Cortex of kidney (tissue), 1 donor: ENCODE measurements around the gene COX10.
"Not testable (repeated sequence)": the region's sequence is repeated elsewhere in the genome, so short reads cannot be mapped to it uniquely, and the experiment has no call there.

Experiments used
- DNase-seq: peaks from one replicate; lab custom pipeline; 2025; lab: John Stamatoyannopoulos, UW

Gene COX10

GRCh38 chr17:14205380-14205779 lies 136.1 kb downstream of the COX10 start:
- DNase-seq: no peak

- no peak for DNase-seq
Measured at GRCh38 chr17:14205992-14206461, 136.7 kb downstream of the COX10 start.

- no peak for DNase-seq
Measured at GRCh38 chr17:14206891-14207290, 137.6 kb downstream of the COX10 start.

GRCh38 chr17:14207791-14208190 lies 138.5 kb downstream of the COX10 start:
- no peak for DNase-seq

- DNase-seq: no peak
Measured at GRCh38 chr17:14209215-14209614, 139.9 kb downstream of the COX10 start.

- no peak for DNase-seq
Measured at GRCh38 chr17:14211246-14211645, 141.9 kb downstream of the COX10 start.

- DNase-seq: no peak
Measured at GRCh38 chr17:14211801-14212200, 142.5 kb downstream of the COX10 start.

- no peak for DNase-seq
Measured at GRCh38 chr17:14212401-14212800, 143.1 kb downstream of the COX10 start.

- no peak for DNase-seq
Measured at GRCh38 chr17:14214271-14214670, 145.0 kb downstream of the COX10 start.

- no peak for DNase-seq
Measured at GRCh38 chr17:14222611-14223010, 153.3 kb downstream of the COX10 start.

GRCh38 chr17:14225254-14225980 lies 156.1 kb downstream of the COX10 start:
- DNase-seq: no peak

- no peak for DNase-seq
Measured at GRCh38 chr17:14227052-14227451, 157.7 kb downstream of the COX10 start.

GRCh38 chr17:14228903-14229302 lies 159.6 kb downstream of the COX10 start:
- DNase-seq: no peak

GRCh38 chr17:14231187-14231586 lies 161.9 kb downstream of the COX10 start:
- DNase-seq: not testable (repeated sequence)

- not testable (repeated sequence) for DNase-seq
Measured at GRCh38 chr17:14235047-14235446, 165.7 kb downstream of the COX10 start.

- not testable (repeated sequence) for DNase-seq
Measured at GRCh38 chr17:14236032-14236431, 166.7 kb downstream of the COX10 start.

- DNase-seq: not testable (repeated sequence)
Measured at GRCh38 chr17:14236762-14237161, 167.5 kb downstream of the COX10 start, which contains the start of gene CDRT15. CDRT15 (minus strand) TSS chr17:14236862; CDS start chr17:14236833, 29 bp downstream.

- DNase-seq: not testable (repeated sequence)
Measured at GRCh38 chr17:14239271-14239670, 170.0 kb downstream of the COX10 start.

- DNase-seq: no peak
Measured at GRCh38 chr17:14245002-14245401, 175.7 kb downstream of the COX10 start.

- no peak for DNase-seq
Measured at GRCh38 chr17:14245629-14246028, 176.3 kb downstream of the COX10 start.
